ENCODE measurements around the gene PGLYRP1. TPM values are rescaled to one million over a fixed set of nuclear protein-coding genes. Genes with fewer than 3 reads are reported as not detected.

PGLYRP1 gene
- total and polyA plus RNA-seq, 4 donors, result 1.0 to 21.7 (median 1.2) TPM

GRCh38 chr19:46018729-46019251, 4.1 kb downstream of the PGLYRP1 start:
- Histone ChIP-seq H3K36me3 (ENCODE audit: control insufficient read depth in 4 of 4, insufficient read depth in 4 of 4, low read length in 4 of 4) (no peaks in the 10 kb centered on the region), H3K27me3 (ENCODE audit: control insufficient read depth in 3 of 3, insufficient read depth in 3 of 3, low read length in 2 of 3) (peaks cover 0 to 25% (median 22%) of the 10 kb centered on the region in 3 donors), H3K9ac (ENCODE audit: insufficient read depth in 1 of 2, low read length in 2 of 2) (no peak overlapping the region), H3K27ac (ENCODE audit: low read depth in 1 of 2, low read length in 1 of 2) (no peak overlapping the region), H3K4me3 (no peak overlapping the region), H3K4me1 (ENCODE audit: control insufficient read depth in 5 of 5, insufficient read depth in 5 of 5, low read length in 5 of 5) (peaks cover 6 to 16% (median 9%) of the 10 kb centered on the region in 5 donors), H3K9me3 (ENCODE audit: control insufficient read depth in 4 of 4, insufficient read depth in 3 of 4, low read length in 3 of 4) (peaks cover 0 to 2% (median 0%) of the 10 kb centered on the region in 4 donors)
- 96 to 97% methylated on average over 10 of the region's 10 CpGs for WGBS, 2 donors
- TF ChIP-seq CTCF (IDR thresholded peaks at IDR 0.05; ENCODE audit: control extremely low read depth, extremely low read depth), result no peak
- DNase-seq (no peak), ATAC-seq (ENCODE audit: insufficient read depth, low FRiP score) (no peak)

- no peak for TF ChIP-seq CTCF (IDR thresholded peaks at IDR 0.05; ENCODE audit: control extremely low read depth, extremely low read depth)
- H3K4me3 ChIP-seq, result no peak overlapping the region
- no peak overlapping the region for H3K9ac ChIP-seq (ENCODE audit: insufficient read depth in 1 of 2, low read length in 2 of 2)
- ATAC-seq (ENCODE audit: insufficient read depth, low FRiP score), result no peak
- peaks cover 0 to 25% (median 20%) of the 10 kb centered on the region in 3 donors for H3K27me3 ChIP-seq (ENCODE audit: control insufficient read depth in 3 of 3, insufficient read depth in 3 of 3, low read length in 2 of 3)
- H3K4me1 ChIP-seq (ENCODE audit: control insufficient read depth in 5 of 5, insufficient read depth in 5 of 5, low read length in 5 of 5), result peaks cover 6 to 16% (median 9%) of the 10 kb centered on the region in 5 donors
- H3K9me3 ChIP-seq (ENCODE audit: control insufficient read depth in 4 of 4, insufficient read depth in 3 of 4, low read length in 3 of 4), result peaks cover 0 to 2% (median 0%) of the 10 kb centered on the region in 4 donors
- WGBS, 2 donors, result 94 to 97% methylated on average over 15 of the region's 15 CpGs
- no peaks in the 10 kb centered on the region for H3K36me3 ChIP-seq (ENCODE audit: control insufficient read depth in 4 of 4, insufficient read depth in 4 of 4, low read length in 4 of 4)
- no peak for DNase-seq
- H3K27ac ChIP-seq (ENCODE audit: low read depth in 1 of 2, low read length in 1 of 2), result no peak overlapping the region
Measured at GRCh38 chr19:46017874-46018675, 4.8 kb downstream of the PGLYRP1 start.

- ATAC-seq (ENCODE audit: insufficient read depth, low FRiP score) (no peak), DNase-seq (no peak)
- peaks cover 0 to 22% (median 15%) of the 10 kb centered on the region in 3 donors for H3K27me3 ChIP-seq (ENCODE audit: control insufficient read depth in 3 of 3, insufficient read depth in 3 of 3, low read length in 2 of 3)
- no peak for TF ChIP-seq CTCF (IDR thresholded peaks at IDR 0.05; ENCODE audit: control extremely low read depth, extremely low read depth)
- WGBS, 2 donors, result 45 to 53% methylated on average over 7 of the region's 7 CpGs
- no peak overlapping the region for H3K4me3 ChIP-seq
- H3K4me1 ChIP-seq (ENCODE audit: control insufficient read depth in 5 of 5, insufficient read depth in 5 of 5, low read length in 5 of 5), result peaks cover 6 to 16% (median 9%) of the 10 kb centered on the region in 5 donors
- no peak overlapping the region for H3K27ac ChIP-seq (ENCODE audit: low read depth in 1 of 2, low read length in 1 of 2)
- H3K36me3 ChIP-seq (ENCODE audit: control insufficient read depth in 4 of 4, insufficient read depth in 4 of 4, low read length in 4 of 4), result no peaks in the 10 kb centered on the region
- H3K9ac ChIP-seq (ENCODE audit: insufficient read depth in 1 of 2, low read length in 2 of 2), result no peak overlapping the region
- no peaks in the 10 kb centered on the region for H3K9me3 ChIP-seq (ENCODE audit: control insufficient read depth in 4 of 4, insufficient read depth in 3 of 4, low read length in 3 of 4)
Measured at GRCh38 chr19:46017095-46017429, 5.8 kb downstream of the PGLYRP1 start.
